K562 (cell line): ENCODE data around the gene RBMS1. TPM values are rescaled to one million over a fixed set of nuclear protein-coding genes. Genes with fewer than 3 reads are reported as not detected.

Experiments
- ATAC-seq: fragments of 200-7000 bp; cut with Tn5 transposase; 3 replicates; pipeline ENCODE4 v1.9.1; 2020; ENCODE audit warnings: moderate library complexity
- BruUV-seq: library from RNA; stranded (reverse); fragments of 400-500 nt; replicated peaks from 2 replicates; lab custom pipeline; 2021; lab: Mats Ljungman, UMichigan
- CTCF ChIA-PET: fragments of 300-600 bp; formaldehyde crosslinking; extraction: SDS; loops from one replicate; lab custom pipeline; 2021; ENCODE audit warnings: low intra/inter-chr PET ratio; lab: Yijun Ruan, JAX
- POLR2A ChIA-PET: fragments of 300-600, 350-650 bp; sonication (Branson Sonifier 250); formaldehyde crosslinking; extraction: SDS; loops from one replicate; lab custom pipeline; 2021; ENCODE audit warnings: antibody characterized with exemption, inconsistent platforms; lab: Yijun Ruan, JAX
- DNase-seq, 4 experiments: peaks; one replicate each; pipeline versions ENCODE4 v3.0.0 to v3.0.0-alpha.2; 2011 to 2018; ENCODE audit warnings: low spot score in 3 of 4, mixed read lengths in 3 of 4; ENCODE audit errors: extremely low read depth in 1 of 4
- FAIRE-seq: peaks from 2 replicates; lab custom pipeline; 2011; peaks lifted over from hg19 to GRCh38; lab: Jason Lieb, UNC
- H2AFZ ChIP-seq: 2 replicates; pipeline ENCODE4 v1.6.0; 2011; ENCODE audit warnings: low read depth, low read length, control low read depth, inconsistent platforms
- H3K27ac ChIP-seq: fragments of 200-600 bp; 3 replicates; pipeline ENCODE4 v1.8.0; 2011; ENCODE audit warnings: low read depth, mild to moderate bottlenecking, control low read depth, inconsistent platforms, low read length, moderate library complexity, mixed read lengths; ENCODE audit errors: extremely low read depth
- H3K27me3 ChIP-seq, 2 experiments: fragments of 300-600 bp in 1 of 2; 2 replicates in 1 of 2; 3 replicates in 1 of 2; pipeline versions ENCODE4 v1.6.0 to v1.8.0; 2011; ENCODE audit warnings: inconsistent platforms in 2 of 2, low read length in 2 of 2, mild to moderate bottlenecking in 1 of 2, mixed read lengths in 1 of 2, moderate library complexity in 1 of 2; ENCODE audit not compliant: control insufficient read depth in 2 of 2, insufficient read depth in 2 of 2
- H3K36me3 ChIP-seq: fragments of 300-600 bp; 3 replicates; pipeline ENCODE4 v1.8.0; 2011; ENCODE audit warnings: mild to moderate bottlenecking, low read length, inconsistent platforms; ENCODE audit not compliant: control insufficient read depth, insufficient read depth
- H3K4me1 ChIP-seq, 2 experiments: fragments of 200-600 bp in 1 of 2; replicated peaks in 1 of 2; 2 replicates in 1 of 2; 3 replicates in 1 of 2; pipeline versions ENCODE4 v1.5.1 to v1.8.0; 2011; ENCODE audit warnings: inconsistent platforms in 2 of 2, low read length in 2 of 2, mild to moderate bottlenecking in 1 of 2, mixed read lengths in 1 of 2, moderate library complexity in 1 of 2; ENCODE audit not compliant: control insufficient read depth in 2 of 2, insufficient read depth in 2 of 2
- H3K4me2 ChIP-seq: 2 replicates; pipeline ENCODE4 v1.6.1; 2011; ENCODE audit warnings: low read length, control low read depth, inconsistent platforms, mixed read lengths; ENCODE audit not compliant: insufficient read depth
- H3K4me3 ChIP-seq: fragments of 200-600 bp; sonication (generic), shearing (Covaris generic); 2 replicates; pipeline ENCODE4 v1.5.1; 2016; ENCODE audit warnings: control low read depth, inconsistent platforms
- H3K79me2 ChIP-seq: fragments of 200-600 bp; 3 replicates; pipeline ENCODE4 v1.8.0; 2011; ENCODE audit warnings: low read length, inconsistent platforms; ENCODE audit not compliant: control insufficient read depth, insufficient read depth
- H3K9ac ChIP-seq, 2 experiments: 2 replicates each; pipeline versions ENCODE4 v1.6.0 to v1.6.1; 2011; ENCODE audit warnings: low read depth in 2 of 2, low read length in 2 of 2, control low read depth in 1 of 2, inconsistent platforms in 1 of 2, mild to moderate bottlenecking in 1 of 2, mixed read lengths in 1 of 2; ENCODE audit not compliant: insufficient read depth in 1 of 2
- H3K9me1 ChIP-seq: one replicate; pipeline ENCODE4 v1.6.0; 2011; ENCODE audit warnings: inconsistent platforms, mild to moderate bottlenecking, low read length, moderate library complexity; ENCODE audit not compliant: control insufficient read depth, insufficient read depth
- H3K9me3 ChIP-seq: replicated peaks from 2 replicates; pipeline ENCODE4 v1.5.1; 2011; ENCODE audit warnings: low read depth, low read length, inconsistent platforms; ENCODE audit not compliant: control insufficient read depth, insufficient read depth
- H4K20me1 ChIP-seq: replicated peaks from 2 replicates; pipeline ENCODE4 v1.6.1; 2011; ENCODE audit warnings: low read length, inconsistent platforms, mixed read lengths; ENCODE audit not compliant: control insufficient read depth, insufficient read depth
- EP400 ChIP-seq: fragments of 450-650 bp; IDR thresholded peaks from 2 replicates; pipeline ENCODE4 v1.6.1; 2017; ENCODE audit warnings: antibody characterized with exemption, mild to moderate bottlenecking, moderate library complexity
- LARP7 ChIP-seq: fragments of 450-650 bp; IDR thresholded peaks from 2 replicates; pipeline ENCODE4 v1.6.1; 2016
- MIER1 ChIP-seq: fragments of 450-650 bp; IDR thresholded peaks from 2 replicates; pipeline ENCODE4 v1.6.1; 2016; ENCODE audit warnings: antibody characterized with exemption, mild to moderate bottlenecking, low read depth
- NFIC ChIP-seq: fragments of 450-650 bp; IDR thresholded peaks from 2 replicates; pipeline ENCODE4 v1.6.1; 2017; ENCODE audit warnings: mild to moderate bottlenecking, inconsistent platforms
- RAD51 ChIP-seq: fragments of 450-650 bp; IDR thresholded peaks from 2 replicates; pipeline ENCODE4 v1.7.1; 2016; ENCODE audit warnings: low read depth, mild to moderate bottlenecking, borderline replicate concordance
- RFX1 ChIP-seq: fragments of 450-650 bp; IDR thresholded peaks from 2 replicates; pipeline ENCODE4 v1.6.1; 2016; ENCODE audit warnings: mild to moderate bottlenecking, moderate library complexity
- SMC3 ChIP-seq: conservative IDR thresholded peaks from 2 replicates; pipeline ENCODE4 v1.6.1; 2011; ENCODE audit warnings: low read depth, low read length, improper control_type of control experiment; ENCODE audit not compliant: insufficient read depth
- SNRNP70 ChIP-seq: fragments of 200-400 bp; formaldehyde crosslinking; optimal IDR thresholded peaks from 2 replicates; pipeline ENCODE3; 2017; ENCODE audit warnings: low read depth, low read length
- ZNF766 ChIP-seq: fragments of 200-800 bp; sonication (Bioruptor generic); conservative IDR thresholded peaks from 2 replicates; pipeline ENCODE4 v1.6.1; 2016; ENCODE audit warnings: missing genetic modification characterization, missing compliant biosample characterization
- ZNF785 ChIP-seq: fragments of 250-450 bp; sonication (Bioruptor Pico); IDR thresholded peaks from 2 replicates; pipeline ENCODE4 v1.4.0; 2020; ENCODE audit warnings: mild to moderate bottlenecking
- WGBS: fragments of 100-300 bp; shearing (Covaris generic); methylation state at CpG from one replicate; pipeline ENCODE4 v1.1.6; 2016; ENCODE audit warnings: low coverage, mixed read lengths; ENCODE audit not compliant: insufficient coverage; ENCODE audit errors: missing lambda C conversion rate; 5-methylcytosine and 5-hydroxymethylcytosine counted together
- in situ Hi-C: fragments of 300-500 bp; cut with MboI; formaldehyde crosslinking; loops from 4 replicates; pipeline ENCODE4 v1.15.0; 2018; ENCODE audit warnings: inconsistent platforms, mixed read lengths
- intact Hi-C: fragments of 100-400 bp; cut with micrococcal nuclease; formaldehyde crosslinking; loops from 2 replicates; pipeline ENCODE4 v1.14.2; 2022
- polyA plus RNA-seq, 8 experiments: library from polyadenylated mRNA; depleted of rRNA in 4 of 8; stranded (reverse) in 5 of 8; unstranded in 3 of 8; fragments of >200 nt; fragmentation: Nextera tagmentation in 2 of 8; fragmentation: Illumina TruSeq in 1 of 8; extraction: Ambion mirVana in 2 of 8; extraction: Trizol in 1 of 8; gene quantifications; 2 replicates each; pipeline versions ENCODE4 v1.2.1 to v1.2.3, GENCODE V29; 2011 to 2014; ENCODE audit warnings: inconsistent platforms in 1 of 8, missing spikeins in 1 of 8
- total RNA-seq, 7 experiments: library from RNA; depleted of rRNA in 6 of 7; stranded (reverse); fragments of >200 nt in 6 of 7; fragmentation: Illumina TruSeq in 2 of 7; extraction: Trizol in 2 of 7; gene quantifications; 2 replicates each; pipeline versions ENCODE4 v1.2.1 to v1.2.3, GENCODE V29; 2011 to 2021; ENCODE audit warnings: low replicate concordance in 1 of 7
- TF ChIP-seq, protein P1 (sequence below): sonication (generic); formaldehyde crosslinking; IDR thresholded peaks from 2 replicates; pipeline ENCODE4 v1.8.1; 2022; ENCODE audit warnings: missing genetic modification reagents

Gene RBMS1
- total and polyA plus RNA-seq, 9 of the 15 experiments (the other 6 are each of a cell fraction or from before 2014, with no cell fraction given) = 0.04 to 0.31 (median 0.09) TPM; not detected in 6

DNA sequence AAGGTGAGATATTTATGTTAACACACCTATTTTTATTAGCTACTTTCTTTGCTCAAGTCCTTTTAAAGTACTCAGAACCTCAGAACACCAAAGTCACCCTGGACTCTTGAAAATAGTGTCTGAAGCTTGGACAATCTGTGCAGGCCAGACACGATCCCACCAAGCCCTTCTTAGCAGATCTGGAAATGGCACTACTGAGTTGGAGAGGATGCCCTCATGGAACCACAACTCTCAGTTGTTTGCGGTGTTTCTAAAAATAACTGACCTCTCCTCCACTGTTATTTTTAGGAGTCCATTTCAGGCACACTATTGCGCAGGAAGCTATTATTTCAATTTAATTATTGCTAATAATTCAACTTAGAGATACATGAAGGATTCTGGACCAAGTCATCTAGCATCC lies 190.1 kb downstream of the RBMS1 start (continued):
- TF ChIP-seq, protein P1, sequence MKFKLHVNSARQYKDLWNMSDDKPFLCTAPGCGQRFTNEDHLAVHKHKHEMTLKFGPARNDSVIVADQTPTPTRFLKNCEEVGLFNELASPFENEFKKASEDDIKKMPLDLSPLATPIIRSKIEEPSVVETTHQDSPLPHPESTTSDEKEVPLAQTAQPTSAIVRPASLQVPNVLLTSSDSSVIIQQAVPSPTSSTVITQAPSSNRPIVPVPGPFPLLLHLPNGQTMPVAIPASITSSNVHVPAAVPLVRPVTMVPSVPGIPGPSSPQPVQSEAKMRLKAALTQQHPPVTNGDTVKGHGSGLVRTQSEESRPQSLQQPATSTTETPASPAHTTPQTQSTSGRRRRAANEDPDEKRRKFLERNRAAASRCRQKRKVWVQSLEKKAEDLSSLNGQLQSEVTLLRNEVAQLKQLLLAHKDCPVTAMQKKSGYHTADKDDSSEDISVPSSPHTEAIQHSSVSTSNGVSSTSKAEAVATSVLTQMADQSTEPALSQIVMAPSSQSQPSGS = no peak
- TF ChIP-seq RFX1 = no peak
- no peak for TF ChIP-seq SMC3
- TF ChIP-seq SNRNP70 = no peak
- no peak for TF ChIP-seq RAD51
- TF ChIP-seq NFIC = no peak
- no peak for TF ChIP-seq MIER1
- no peak for TF ChIP-seq ZNF785 (CRISPR knock-in tag)
- no peak for TF ChIP-seq ZNF766 (CRISPR knock-in tag)
- TF ChIP-seq EP400 = no peak

GRCh38 chr2:160303076-160303475 lies 190.5 kb downstream of the RBMS1 start:
- FAIRE-seq (no peak), DNase-seq (no peak), ATAC-seq (no peak)
- H3K79me2 ChIP-seq = no peaks in the 10 kb centered on the region
- no TSS peak for BruUV-seq
- H3K27ac ChIP-seq = no peak overlapping the region
- H2AFZ ChIP-seq = no peak overlapping the region
- H3K27me3 ChIP-seq = no peaks in the 10 kb centered on the region
- no peak overlapping the region for H3K9ac ChIP-seq
- no peaks in the 10 kb centered on the region for H3K36me3 ChIP-seq
- H3K4me1 ChIP-seq = no peaks in the 10 kb centered on the region
- TF ChIP-seq LARP7 = no peak
- ChIA-PET POLR2A (interaction anchor here (1.2 kb wide), 1 partner anchor 10 kb away, joined by 3 read pairs; no protein-coding TSS in a partner anchor), CTCF (no interaction called here)
- no peak overlapping the region for H3K4me3 ChIP-seq
- no peak overlapping the region for H3K4me2 ChIP-seq
- H3K9me3 ChIP-seq = no peaks in the 10 kb centered on the region; the same call in 1 of the 2 replicates
- intact Hi-C loops (no loop called here), in situ Hi-C loops (no loop called here)
- 0% methylated on average over 2 of the region's 2 CpGs for WGBS
- H4K20me1 ChIP-seq = no peaks in the 10 kb centered on the region
- H3K9me1 ChIP-seq = no peaks in the 10 kb centered on the region
